ENCODE data around the gene MASP1. TPM values are rescaled to one million over a fixed set of nuclear protein-coding genes. Genes with fewer than 3 reads are reported as not detected.
"Not testable (repeated sequence)": the region's sequence is repeated elsewhere in the genome, so short reads cannot be mapped to it uniquely, and the experiment has no call there.

MASP1 gene
- total RNA-seq, 2 experiments from 2014 or later = not detected

DNA sequence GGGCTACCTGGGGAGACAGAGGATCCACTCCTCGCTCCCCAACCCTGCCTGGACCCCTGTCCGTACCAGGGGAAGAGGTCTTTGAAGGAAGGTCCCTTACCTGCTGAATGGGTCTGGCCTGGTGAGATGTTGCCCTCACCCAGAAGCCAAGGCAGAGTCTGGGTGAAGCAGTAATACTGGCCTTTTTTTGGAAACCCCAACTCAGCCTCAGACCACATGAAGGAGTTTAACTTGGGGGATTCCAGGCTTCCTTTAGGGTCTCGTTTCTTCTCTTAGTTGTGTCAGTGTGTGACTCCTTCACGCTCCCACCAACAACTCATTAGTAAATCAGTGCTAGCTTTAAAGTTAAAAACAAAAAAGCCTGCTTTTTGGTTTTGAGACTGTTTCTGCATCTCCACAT is 48.6 kb downstream of the MASP1 start:
- Mint-ChIP-seq H3K27ac (no peak overlapping the region), H3K36me3 (ENCODE audit: low read depth) (no peaks in the 10 kb centered on the region), H3K9me3 (no peaks in the 10 kb centered on the region), H3K27me3 (peaks cover 1% of the 10 kb centered on the region), H3K4me1 (ENCODE audit: low read depth) (peaks cover 5% of the 10 kb centered on the region), H3K4me3 (no peak overlapping the region)
- no peak for ATAC-seq
- POLR2A ChIA-PET = no interaction called here
- DNase-seq = peak; percentile 3
- CTCF ChIA-PET = interaction anchor here (1.1 to 2.1 kb wide), 2 partner anchors 13 to 77 kb away, joined by 3 to 7 read pairs; no protein-coding TSS in a partner anchor
- intact Hi-C loops (cut with micrococcal nuclease) = no loop called here
- TF ChIP-seq, protein P1, sequence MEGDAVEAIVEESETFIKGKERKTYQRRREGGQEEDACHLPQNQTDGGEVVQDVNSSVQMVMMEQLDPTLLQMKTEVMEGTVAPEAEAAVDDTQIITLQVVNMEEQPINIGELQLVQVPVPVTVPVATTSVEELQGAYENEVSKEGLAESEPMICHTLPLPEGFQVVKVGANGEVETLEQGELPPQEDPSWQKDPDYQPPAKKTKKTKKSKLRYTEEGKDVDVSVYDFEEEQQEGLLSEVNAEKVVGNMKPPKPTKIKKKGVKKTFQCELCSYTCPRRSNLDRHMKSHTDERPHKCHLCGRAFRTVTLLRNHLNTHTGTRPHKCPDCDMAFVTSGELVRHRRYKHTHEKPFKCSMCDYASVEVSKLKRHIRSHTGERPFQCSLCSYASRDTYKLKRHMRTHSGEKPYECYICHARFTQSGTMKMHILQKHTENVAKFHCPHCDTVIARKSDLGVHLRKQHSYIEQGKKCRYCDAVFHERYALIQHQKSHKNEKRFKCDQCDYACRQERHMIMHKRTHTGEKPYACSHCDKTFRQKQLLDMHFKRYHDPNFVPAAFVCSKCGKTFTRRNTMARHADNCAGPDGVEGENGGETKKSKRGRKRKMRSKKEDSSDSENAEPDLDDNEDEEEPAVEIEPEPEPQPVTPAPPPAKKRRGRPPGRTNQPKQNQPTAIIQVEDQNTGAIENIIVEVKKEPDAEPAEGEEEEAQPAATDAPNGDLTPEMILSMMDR (IDR thresholded peaks at IDR 0.05) = no peak

DNA sequence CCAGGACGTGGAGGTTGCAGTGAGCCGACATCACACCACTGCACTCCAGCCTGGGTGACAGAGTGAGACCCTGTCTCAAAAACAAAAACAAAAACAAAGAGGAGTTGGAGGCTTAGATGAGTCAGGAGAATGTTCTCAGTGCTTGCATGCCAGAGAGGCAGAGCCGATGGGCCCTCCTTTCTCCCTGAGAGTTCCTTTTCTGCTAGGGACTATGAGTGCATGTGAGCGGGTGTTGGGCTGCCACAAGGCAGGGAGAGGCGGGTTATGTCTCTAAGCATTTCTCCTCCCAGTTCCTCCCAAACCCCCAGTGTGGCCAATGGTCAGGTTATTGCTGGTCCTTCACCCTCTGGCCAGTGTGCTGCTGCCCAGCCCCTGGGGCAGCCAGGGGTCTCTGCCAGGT is 49.1 kb downstream of the MASP1 start:
- Mint-ChIP-seq H3K27ac (no peak overlapping the region), H3K9me3 (no peaks in the 10 kb centered on the region), H3K36me3 (ENCODE audit: low read depth) (no peaks in the 10 kb centered on the region), H3K27me3 (peaks cover 1% of the 10 kb centered on the region), H3K4me3 (no peak overlapping the region), H3K4me1 (ENCODE audit: low read depth) (peaks cover 4% of the 10 kb centered on the region)
- ChIA-PET POLR2A (no interaction called here), CTCF (interaction anchor here (1.1 kb wide), 1 partner anchor 78 kb away, joined by 3 read pairs; no protein-coding TSS in a partner anchor)
- intact Hi-C loops (cut with micrococcal nuclease) = no loop called here
- DNase-seq (no peak), ATAC-seq (no peak)
- TF ChIP-seq, protein P1 (IDR thresholded peaks at IDR 0.05) = no peak

DNA sequence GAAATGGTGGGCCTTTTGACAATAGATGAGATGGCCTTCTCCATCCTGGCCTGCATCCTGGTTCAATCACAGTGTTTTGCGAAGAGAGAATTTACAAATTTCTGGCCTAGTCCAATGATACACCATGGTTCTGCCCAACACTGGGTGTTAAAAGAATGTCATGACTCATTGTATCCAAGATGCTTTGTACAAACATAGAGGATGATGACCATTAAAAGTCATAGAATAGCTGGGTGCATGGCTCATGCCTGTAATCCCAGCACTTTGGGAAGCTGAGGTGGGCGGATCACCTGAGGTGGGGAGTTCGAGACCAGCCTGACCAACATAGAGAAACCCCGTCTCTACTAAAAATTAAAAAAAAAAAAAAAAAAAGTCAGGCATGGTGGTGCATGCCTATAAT is 52.7 kb downstream of the MASP1 start:
- H3K4me3 Mint-ChIP-seq, POLR2A ChIA-PET: not testable (repeated sequence)
- CTCF ChIA-PET = interaction anchor here (0.9 to 1.1 kb wide), 2 partner anchors 25 to 377 kb away, joined by 3 read pairs; no protein-coding TSS in a partner anchor

DNA sequence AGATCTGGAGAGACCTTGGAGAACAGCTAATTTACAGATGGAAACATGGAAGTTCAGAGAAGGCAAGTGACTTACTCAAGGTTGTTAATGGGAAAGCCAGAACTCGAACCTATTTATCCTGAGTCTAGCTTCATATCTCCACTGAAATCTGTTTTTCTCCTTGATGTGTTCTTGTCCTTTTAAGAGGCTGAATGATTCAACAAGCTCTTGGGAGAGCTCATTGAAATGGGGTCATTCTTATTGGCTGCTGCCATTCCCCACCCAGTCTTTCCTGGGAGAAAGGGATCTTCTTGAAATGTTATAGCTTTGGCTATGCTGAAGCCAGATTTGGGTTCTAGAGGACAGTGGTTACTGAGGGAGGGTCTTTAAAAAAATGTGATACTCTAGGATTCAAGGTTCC is 53.3 kb downstream of the MASP1 start:
- ATAC-seq (no peak), DNase-seq (no peak)
- ChIA-PET CTCF (interaction anchor here (0.9 to 1.1 kb wide), 3 partner anchors 18 to 378 kb away, joined by 3 to 5 read pairs (median 3); no protein-coding TSS in a partner anchor), POLR2A (no interaction called here)
- no peaks in the 10 kb centered on the region for H3K4me1 Mint-ChIP-seq (ENCODE audit: low read depth)
- TF ChIP-seq, protein P1 (IDR thresholded peaks at IDR 0.05) = no peak
- H3K36me3 Mint-ChIP-seq (ENCODE audit: low read depth) = no peaks in the 10 kb centered on the region
- no peak overlapping the region for H3K4me3 Mint-ChIP-seq
- H3K27me3 Mint-ChIP-seq = no peaks in the 10 kb centered on the region
- H3K9me3 Mint-ChIP-seq = no peaks in the 10 kb centered on the region
- intact Hi-C loops (cut with micrococcal nuclease) = no loop called here
- H3K27ac Mint-ChIP-seq = no peak overlapping the region

More for the DNA sequence above, 52.7 kb downstream of the MASP1 start:
- ATAC-seq; H3K9me3 Mint-ChIP-seq; H3K36me3 Mint-ChIP-seq (ENCODE audit: low read depth); DNase-seq; H3K27me3 Mint-ChIP-seq; intact Hi-C loops (cut with micrococcal nuclease); H3K27ac Mint-ChIP-seq; H3K4me1 Mint-ChIP-seq (ENCODE audit: low read depth): not testable (repeated sequence)

DNA sequence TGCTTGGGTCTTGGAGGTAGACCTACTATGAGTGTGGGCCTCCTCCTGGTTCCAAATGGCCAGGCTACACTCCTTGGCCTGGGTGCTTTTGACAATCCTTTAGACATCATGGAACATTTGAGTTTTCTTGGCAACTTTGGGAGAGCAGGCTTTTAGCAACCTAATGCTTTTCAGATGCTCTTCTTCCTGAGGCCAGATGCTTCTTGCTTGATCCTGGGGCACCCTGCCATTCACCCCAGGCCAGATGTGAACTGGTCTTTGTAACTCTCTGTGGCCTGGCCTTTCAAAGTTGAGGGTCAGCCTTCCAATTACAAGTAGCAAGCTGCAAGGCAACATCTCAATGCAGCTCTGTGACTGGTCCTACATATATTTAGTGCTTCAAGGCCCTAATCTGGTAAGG is 53.8 kb downstream of the MASP1 start:
- intact Hi-C loops (cut with micrococcal nuclease) = no loop called here
- no peak overlapping the region for H3K4me3 Mint-ChIP-seq
- ATAC-seq = no peak
- CTCF ChIA-PET = interaction anchor here (0.9 to 1.0 kb wide), 2 partner anchors 18 to 26 kb away, joined by 3 to 5 read pairs; no protein-coding TSS in a partner anchor
- POLR2A ChIA-PET = interaction anchor here (0.5 kb wide), 1 partner anchor 71 kb away, joined by 4 read pairs; no protein-coding TSS in a partner anchor
- H3K4me1 Mint-ChIP-seq (ENCODE audit: low read depth) = no peaks in the 10 kb centered on the region
- no peak overlapping the region for H3K27ac Mint-ChIP-seq
- no peaks in the 10 kb centered on the region for H3K27me3 Mint-ChIP-seq
- no peaks in the 10 kb centered on the region for H3K9me3 Mint-ChIP-seq
- TF ChIP-seq, protein P1 (IDR thresholded peaks at IDR 0.05) = no peak
- no peak for DNase-seq
- H3K36me3 Mint-ChIP-seq (ENCODE audit: low read depth) = no peaks in the 10 kb centered on the region

All from activated CD8-positive, alpha-beta T cell treated with anti-CD3 and anti-CD28 coated beads for 36 hours (primary cell).